Epidermal melanocyte (primary cell): Measurements from ENCODE around the gene PNPLA7.
"Not testable (repeated sequence)": the region's sequence is repeated elsewhere in the genome, so short reads cannot be mapped to it uniquely, and the experiment has no call there.

ENCODE experiments used
- DNase-seq: peaks from one replicate; pipeline ENCODE4 v3.0.0; 2011; ENCODE audit warnings: low spot score; ENCODE audit not compliant: insufficient read length

PNPLA7 gene

DNA sequence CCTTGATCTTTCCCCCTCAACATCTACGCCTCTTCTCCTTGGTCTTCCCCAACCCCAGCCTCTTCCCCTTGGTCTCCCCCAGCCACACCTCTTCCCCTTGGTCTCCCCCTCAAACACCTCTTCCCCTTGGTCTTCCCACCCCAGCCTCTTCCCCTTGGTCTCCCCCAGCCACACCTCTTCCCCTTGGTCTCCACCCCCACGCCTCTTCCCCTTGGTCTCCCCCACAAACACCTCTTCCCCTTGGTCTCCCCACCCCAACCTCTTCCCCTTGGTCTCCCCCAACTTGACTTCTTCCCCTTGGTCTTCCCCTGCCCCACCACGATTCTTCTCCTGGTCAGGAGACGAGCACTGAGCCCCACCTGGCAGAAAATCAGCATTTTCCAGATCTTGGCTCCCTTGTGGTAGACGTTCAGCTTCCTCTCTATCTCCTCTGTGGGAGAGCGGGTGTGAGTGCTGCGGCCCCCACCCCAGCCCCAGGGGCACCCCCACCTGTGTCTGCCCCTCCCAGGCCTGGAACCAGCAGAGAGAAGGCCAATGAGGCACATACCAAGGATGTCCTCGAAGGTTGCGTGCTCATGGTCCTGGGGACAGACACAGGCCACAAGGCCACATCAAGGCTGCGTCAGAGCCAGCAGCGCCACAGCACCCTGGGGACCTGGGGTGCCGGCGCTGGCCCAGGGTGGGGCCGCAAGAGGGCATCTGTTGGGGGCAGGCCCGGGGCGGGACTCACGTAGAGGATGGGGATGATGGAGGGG lies 98.0 kb downstream of the PNPLA7 start:
- DNase-seq = no peak

DNA sequence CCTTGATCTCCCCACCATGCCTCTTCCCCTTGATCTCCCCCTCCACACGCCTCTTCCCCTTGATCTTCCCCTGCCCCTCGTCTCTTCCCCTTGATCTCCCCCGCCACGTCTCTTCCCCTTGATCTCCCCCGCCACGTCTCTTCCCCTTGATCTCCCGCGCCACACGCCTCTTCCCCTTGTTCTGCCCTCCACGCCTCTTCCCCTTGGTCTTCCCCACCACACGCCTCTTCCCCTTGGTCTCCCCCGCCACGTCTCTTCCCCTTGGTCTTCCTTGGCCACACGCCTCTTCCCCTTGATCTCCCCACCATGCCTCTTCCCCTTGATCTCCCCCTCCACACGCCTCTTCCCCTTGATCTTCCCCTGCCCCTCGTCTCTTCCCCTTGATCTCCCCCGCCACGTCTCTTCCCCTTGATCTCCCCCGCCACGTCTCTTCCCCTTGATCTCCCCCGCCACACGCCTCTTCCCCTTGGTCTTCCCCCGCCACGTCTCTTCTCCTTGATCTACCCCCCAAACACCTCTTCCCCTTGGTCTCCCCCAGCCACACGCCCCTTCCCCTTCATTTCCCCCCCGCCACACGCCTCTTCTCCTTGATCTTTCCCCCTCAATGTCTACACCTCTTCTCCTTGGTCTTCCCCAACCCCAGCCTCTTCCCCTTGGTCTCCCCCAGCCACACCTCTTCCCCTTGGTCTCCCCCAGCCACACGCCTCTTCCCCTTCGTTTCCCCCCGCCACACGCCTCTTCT lies 98.8 kb downstream of the PNPLA7 start:
- not testable (repeated sequence) for DNase-seq

DNA sequence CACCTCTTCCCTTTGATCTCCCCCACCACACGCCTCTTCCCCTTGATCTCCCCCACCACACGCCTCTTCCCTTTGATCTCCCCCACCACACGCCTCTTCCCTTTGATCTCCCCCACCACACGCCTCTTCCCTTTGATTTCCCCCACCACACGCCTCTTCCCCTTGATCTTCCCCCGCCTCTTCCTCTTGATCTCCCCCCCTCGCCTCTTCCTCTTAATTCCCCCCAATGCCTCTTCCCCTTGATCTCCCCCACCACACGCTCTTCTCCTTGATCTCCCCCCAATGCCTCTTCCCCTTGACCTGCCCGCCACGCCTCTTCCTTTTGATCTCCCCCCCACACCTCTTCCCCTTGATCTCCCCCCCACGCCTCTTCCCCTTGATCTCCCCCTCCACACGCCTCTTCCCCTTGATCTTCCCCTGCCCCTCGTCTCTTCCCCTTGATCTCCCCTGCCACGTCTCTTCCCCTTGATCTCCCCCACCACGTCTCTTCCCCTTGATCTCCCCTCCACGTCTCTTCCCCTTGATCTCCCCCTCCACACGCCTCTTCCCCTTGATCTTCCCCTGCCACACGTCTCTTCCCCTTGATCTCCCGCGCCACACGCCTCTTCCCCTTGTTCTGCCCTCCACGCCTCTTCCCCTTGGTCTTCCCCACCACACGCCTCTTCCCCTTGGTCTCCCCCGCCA lies 99.5 kb downstream of the PNPLA7 start:
- not testable (repeated sequence) for DNase-seq

DNA sequence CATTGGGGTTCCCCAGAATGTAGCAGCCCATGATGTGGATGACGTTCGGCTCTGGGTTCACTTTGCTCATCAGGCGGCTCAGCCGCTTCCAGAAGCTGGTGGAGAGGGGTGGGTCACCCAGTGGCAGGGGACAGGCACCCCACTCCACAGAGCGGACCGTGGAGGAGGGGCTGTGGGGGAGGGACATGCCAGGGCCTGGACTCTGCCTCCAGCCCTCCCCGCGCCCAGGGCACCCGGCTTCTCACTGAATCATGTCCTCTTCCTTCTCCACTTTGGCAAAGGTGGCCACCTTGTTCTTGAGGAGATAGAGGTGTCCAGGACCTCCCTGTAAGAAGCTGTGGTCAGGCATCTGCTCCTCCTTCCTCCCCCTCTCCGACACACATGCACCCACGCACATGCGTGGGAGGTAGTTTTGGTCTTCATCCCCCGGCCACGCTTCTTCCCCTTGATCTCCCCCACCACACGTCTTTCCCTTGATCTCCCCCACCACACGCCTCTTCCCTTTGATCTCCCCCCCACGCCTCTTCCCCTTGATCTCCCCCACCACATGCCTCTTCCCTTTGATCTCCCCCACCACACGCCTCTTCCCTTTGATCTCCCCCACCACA lies 100.2 kb downstream of the PNPLA7 start:
- no peak for DNase-seq

DNA sequence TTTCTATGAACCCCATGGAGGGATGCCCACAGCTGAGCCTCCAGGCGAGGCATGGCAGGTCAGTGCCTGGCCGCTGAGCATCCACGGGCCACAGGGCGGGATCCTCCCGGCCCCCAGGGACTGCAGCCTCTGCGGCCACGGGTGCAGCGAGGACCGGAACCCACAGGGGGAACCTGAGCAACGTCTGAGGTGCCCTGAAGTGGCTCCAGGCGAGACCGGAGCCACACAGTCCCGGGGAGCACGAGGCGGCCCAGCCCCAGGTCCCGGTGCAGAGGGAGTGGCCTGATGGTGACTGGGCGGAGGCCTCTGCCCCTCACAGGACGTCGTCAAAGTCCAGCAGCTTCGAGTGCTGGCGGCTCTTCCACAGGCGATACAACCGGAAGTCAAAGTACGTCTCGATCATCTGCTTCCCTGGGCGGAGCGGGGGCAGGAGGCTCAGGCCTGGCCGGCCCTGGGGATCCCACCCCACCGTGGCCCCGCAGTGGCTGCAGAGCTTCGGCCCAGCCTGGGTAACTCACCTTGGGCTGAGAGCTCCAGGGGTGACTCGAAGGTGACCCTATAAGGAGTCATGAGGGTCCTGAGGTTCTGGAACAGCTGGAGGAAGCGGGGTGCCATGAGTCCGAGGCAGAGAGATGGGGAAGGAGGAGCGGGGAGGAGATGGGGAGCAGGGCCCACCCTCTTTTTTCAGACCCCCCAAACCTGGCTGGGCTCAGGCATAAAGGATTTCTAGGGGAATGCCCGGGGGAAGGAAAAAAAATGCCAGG lies 100.9 kb downstream of the PNPLA7 start:
- no peak for DNase-seq

DNA sequence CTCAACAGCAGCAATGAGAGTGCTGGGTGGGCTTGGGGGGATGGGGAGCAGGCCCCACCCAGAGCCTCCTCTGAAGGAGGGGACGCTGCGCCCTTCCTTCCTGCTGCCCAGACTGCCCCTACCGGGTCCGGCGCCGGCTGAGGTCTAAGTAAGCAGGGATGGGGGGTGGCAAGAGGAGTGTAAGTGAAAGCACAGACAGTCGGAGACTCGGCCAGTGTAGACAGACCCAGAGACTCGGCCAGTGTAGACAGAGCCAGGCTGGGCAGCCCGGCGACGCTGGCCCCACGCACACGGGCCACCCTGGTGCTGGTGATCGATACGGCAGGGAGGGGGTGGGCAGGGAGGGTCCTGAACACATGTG lies 101.6 kb downstream of the PNPLA7 start:
- DNase-seq = no peak

DNA sequence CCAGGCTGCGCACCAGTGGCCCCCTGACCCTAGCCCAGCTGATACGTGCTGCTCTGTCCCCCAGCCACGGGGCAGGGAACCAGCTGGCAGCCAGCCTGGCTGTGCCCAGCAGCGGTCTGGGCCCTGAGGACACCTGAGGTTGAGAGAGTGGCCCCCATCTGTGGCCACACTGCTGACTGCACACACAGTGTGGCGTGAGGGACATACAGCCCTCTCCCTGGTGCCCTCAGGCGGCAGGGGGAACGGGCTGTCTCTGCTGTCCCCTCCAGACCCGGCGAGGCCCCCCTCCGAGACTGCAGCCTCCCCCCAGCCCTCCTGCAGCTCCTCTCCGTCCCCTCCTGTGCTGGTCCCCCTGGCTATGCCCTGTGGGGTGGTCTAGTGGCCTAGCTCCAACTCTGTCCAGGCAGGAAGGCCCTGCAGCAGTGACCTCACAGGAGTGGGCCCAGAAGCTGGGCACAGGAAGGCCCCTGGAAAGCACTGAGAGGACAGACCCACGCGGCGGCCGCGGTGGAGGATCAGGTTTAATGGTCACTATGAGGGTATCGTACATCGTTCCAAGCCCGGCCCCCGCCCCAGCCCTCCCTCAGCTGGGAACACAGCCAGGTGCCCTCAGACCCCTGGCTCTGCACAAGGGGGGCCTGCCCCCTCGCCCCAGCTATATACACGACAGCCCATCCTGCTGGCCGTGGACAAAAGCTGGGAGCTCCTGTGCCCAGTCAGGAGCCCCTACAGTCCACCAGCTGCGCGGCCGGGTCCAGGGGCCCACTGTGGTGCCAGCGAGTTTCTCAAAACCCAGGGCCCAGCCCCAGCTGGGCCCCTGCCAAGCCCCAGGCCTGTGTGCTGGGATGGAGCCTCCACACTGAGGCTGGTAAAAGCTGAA lies 102.2 kb downstream of the PNPLA7 start:
- DNase-seq = no peak

DNA sequence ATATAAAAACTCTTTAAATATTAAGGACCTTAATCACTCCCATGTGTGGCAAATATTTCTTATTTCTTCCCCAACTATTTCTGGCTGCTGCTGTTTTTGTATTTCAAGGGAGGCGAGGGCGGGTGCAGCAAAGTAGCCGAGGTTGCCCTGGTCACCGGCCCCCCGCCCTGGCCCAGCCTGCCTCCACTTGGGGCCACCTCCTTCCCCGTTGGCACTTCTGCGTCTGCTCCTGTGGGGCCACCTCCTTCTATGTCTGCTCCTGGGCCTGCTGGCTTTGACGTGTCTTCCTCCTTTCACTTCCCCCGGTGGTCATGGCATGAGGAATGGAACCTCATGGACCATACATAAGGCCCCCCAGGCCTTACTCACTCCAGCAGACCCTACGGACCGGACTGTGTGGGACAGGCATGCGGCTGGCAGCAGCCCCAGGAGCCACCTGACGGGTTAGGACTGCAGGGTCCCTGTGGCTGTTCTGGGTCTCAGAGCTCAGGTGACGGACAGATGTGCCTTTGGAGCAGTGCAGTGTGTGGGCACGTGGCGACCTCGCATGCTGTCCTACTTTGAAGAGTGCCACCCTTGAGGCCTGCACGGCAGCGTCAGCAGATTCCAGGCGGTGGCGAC lies 103.2 kb downstream of the PNPLA7 start:
- no peak for DNase-seq

DNA sequence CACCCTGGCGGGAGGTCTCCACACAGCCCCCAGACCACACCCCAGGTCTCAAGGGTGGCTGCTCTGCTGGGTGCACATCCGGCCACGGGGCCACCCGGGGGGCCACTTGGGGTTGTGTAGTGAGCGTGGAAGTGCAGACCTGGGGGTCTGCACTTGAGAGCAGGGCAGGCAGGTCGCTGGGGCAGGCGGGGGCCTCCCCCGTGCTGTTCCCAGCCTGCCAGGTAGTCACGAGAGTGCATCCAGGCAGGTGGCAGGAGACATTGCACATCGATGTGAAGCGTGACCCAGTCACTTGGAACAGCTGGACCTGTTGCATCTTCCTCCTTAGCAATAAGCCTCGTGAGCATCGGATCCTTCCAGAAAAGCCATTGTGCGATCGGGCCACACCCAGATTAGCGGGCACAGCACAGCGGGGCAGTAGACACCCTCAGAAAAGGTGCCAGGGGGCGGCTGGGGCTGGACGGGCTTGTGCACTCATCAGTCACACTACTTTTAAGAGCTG lies 104.2 kb downstream of the PNPLA7 start:
- DNase-seq = no peak

DNA sequence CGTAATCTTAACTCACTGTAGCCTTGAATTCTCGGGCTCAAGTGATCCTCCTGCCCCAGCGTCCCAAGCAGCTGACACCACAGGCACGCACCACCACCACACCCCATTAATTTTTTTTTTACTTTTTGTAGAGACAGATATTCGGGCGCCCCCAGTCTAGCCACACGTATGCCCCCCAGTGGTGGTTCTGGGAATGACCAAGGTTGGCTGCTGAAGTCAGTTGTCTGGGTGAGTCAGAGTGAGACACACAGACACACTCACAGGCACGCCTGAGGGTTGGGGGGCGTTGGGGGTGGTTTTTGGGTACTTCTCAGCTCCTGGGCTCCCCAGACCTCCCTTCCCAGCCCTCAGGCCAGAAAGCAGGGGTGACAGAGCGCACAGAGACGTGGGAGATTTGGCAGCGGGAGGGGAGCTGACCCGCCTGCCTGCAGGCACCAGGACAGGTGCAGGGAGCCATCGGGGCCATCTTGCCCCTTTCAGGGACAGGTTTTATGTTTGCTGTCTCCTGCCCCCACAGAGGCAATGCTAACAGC lies 104.9 kb downstream of the PNPLA7 start:
- DNase-seq = peak; percentile 67

DNA sequence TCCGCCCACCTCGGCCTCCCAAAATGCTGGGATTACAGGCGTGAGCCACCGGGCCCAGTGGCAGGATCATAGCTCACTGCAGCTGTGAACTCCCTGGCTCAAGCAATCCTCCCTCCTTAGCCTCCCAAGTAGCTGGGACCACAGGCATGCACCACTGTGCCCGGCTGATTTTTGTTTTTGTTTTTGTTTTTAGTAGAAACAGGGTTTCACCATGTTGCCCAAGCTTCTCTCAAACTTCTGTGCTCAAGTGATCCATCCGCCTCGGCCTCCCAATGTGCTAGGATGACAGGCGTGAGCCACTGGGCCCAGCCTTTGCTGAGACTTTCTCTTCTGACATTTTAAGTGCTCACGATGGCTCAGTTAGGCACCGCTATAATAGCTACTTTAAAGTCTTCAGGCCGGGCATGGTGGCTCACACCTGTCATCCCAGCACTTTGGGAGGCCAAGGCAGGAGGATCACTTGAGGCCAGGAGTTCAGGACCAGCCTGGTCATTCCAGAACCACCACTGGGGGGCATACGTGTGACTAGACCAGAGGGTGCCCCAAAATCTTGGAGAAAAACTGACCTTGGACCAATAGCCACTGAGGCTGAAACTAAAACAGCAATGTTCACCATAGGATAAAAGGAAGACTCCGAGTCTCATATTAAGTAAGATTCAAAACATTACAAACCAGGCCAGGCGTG lies 106.0 kb downstream of the PNPLA7 start:
- DNase-seq = no peak

DNA sequence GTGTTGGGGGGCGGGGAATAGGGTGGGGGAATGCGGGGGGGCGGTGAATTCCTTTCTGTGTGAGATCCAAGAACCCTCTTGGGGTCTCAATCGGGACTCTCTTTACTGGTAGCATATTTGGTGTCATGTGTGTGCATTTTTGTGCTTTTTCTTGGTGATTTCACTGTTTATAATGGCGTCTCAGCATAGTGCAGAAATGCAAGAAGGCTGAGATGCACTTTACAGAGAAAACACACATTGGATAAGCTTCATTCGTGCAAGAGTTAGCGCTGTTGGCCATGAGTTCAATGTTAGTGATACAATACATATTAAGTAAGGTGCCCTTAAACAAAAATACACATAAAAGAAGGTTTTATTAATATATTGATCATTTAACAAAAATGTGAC lies 108.3 kb downstream of the PNPLA7 start:
- no peak for DNase-seq

DNA sequence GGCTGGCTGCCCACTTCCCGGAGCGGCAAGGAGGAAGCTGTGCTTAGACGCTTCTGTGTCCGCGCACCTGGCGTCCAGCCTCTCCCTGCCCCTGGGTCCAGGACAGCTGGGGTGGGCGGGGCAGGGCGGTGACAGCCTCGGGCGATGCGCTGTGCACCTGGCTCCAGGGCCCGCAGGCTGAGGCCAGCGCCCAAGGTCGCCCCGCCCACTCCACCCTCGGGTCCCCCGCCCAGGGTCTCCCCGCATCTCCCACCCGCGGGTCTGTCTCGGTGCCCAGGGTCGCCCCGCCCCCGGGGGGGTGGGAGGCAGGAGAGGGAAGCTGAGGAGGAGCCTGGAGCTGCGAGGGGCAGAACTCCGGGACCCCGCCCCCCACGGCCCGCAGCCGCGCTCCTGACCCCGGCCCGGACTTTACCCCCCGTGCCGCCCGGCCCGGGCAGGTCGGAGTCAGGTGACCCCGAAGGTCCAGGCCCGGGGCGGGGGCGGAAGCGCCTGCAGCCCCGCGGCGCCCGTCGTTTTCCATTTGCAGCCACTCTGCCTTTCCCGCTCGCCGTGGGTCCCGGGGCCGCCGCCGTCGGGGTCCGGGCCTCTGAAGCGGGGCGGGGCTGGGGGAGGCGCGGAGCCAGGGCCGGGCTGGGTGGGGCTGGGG lies 108.8 kb downstream of the PNPLA7 start, which contains the start of gene ENTPD8:
Gene ENTPD8, minus strand, starts transcription at position 69 of the 646 bp plus-strand sequence. CDS start 3,072 bp downstream, outside the sequence.
- DNase-seq = no peak

DNA sequence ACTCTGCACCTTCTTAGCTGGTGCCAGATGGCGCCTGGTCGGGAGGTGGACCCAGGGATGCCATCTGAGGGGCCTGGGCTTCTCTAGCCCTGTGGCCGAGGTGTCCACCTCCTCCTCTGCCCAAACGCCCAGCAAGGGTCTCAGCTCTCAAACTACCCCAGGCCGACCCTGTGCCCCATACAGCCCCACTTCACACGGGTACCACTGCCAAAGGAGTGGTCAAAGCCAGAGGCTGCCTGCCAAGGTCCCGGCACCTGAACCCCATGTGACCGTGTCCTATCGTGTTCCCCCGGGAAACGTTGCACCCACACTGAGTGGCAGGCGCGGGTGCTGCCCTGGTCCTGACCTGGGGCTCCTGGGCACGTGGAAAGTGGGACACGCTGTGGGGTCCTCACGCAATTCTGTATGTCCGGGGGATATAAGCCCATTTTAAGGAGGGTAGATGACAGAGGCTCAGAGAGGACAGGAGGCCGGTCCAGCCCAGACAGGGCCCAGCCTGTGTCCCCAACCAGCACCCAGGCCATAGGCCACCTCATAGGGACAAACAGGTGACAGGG lies 111.0 kb downstream of the PNPLA7 start:
- no peak for DNase-seq

DNA sequence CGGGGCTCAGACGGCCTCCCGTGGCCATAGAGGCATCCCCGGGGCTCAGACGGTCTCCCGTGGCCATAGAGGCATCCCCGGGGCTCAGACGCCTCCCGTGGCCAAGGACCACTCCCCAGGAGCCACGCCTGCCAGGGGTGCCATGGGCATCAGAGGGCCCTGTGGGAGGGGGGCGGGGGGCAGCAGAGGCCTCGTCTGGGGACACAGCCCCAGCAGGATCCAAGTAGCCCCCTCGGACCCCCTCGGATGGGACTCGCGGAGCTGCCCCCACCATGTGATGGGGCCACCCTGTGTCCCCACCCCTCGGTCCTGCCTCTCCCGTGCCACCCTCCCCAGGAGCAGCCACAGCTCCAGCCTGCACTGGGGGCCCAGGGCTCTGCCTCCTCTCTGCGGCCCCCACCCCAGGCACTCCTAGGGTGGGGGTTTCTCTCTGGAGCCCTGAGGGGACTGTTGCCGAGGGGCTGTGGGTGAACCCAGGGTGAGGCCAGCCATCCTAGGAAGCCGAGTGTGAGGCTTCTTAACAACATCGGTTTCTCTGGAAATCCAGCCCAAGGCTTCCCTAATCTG lies 111.5 kb downstream of the PNPLA7 start:
- no peak for DNase-seq

DNA sequence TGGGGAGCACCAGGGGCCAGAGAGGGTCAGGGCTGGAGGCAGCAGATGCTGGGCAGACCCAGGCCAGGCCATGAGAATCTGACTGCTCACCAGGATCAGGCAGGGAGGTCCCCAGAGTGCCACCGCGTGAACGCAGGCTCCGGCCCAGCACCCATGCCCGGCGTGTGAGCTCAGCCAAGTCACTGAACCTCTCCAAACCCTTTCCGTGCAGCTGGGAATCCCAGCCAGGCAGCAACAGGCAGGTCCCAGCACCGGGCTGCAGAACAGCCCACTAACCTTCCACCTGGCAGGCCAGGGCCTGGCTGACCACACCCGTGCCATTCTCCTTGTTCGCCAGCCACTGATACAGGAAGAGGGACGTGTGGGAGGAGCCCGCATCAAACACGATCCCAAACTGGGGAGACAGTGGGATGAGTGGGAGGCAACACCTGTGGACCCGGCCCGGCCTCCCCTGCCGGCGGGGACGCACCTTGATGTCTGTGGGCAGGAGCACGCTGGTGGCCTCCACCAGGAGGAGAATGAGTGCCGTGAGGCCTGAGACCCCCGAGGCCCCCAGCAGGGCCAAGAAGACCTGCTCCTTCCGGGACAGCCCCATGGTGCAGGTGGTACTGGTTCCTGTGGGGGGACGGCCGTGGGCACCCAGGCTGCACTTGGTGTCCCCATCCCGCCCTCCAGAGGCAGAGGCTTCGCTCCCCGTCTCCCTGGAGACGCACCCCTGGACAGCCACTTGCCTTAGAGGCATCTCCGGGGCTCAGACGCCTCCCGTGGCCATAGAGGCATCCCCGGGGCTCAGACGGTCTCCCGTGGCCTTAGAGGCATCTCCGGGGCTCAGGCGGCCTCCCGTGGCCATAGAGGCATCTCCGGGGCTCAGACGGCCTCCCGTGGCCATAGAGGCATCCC lies 112.3 kb downstream of the PNPLA7 start:
- DNase-seq = no peak
